ENCODE measurements around the gene RXFP3.
"Not testable (repeated sequence)": the region's sequence is repeated elsewhere in the genome, so short reads cannot be mapped to it uniquely, and the experiment has no call there.

Gene RXFP3, protein sequence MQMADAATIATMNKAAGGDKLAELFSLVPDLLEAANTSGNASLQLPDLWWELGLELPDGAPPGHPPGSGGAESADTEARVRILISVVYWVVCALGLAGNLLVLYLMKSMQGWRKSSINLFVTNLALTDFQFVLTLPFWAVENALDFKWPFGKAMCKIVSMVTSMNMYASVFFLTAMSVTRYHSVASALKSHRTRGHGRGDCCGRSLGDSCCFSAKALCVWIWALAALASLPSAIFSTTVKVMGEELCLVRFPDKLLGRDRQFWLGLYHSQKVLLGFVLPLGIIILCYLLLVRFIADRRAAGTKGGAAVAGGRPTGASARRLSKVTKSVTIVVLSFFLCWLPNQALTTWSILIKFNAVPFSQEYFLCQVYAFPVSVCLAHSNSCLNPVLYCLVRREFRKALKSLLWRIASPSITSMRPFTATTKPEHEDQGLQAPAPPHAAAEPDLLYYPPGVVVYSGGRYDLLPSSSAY

GRCh38 chr5:33936381-33937016 lies at the start of gene RXFP3:
RXFP3 (plus strand) TSS chr5:33936386; CDS start chr5:33936741, 355 bp downstream.
- peak; percentile 44 for DNase-seq

DNA sequence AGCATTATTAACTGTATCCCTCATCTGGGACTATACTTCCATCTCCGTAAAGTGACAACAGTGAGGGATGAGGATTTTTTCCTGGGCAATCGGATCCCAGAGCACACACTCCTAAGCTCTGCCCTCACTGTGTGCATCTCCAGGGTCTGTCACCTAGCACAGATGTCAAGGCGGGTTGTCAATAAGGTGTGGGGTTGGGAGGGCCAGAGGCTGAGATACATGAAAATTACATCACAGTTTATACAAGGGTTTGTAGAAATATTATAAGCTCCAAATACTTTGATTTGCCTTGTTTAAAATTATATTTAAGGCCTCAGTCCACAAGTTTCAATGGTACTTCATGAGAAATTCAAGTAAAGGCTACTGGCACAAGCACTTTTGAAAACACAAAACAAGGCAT lies 48.9 kb upstream of the RXFP3 start:
- DNase-seq = no peak

- no peak for DNase-seq
These were observed 47.6 kb upstream of the RXFP3 start for GRCh38 chr5:33888587-33888986.

GRCh38 chr5:33890131-33891032 lies 45.8 kb upstream of the RXFP3 start:
- no peak for DNase-seq

DNA sequence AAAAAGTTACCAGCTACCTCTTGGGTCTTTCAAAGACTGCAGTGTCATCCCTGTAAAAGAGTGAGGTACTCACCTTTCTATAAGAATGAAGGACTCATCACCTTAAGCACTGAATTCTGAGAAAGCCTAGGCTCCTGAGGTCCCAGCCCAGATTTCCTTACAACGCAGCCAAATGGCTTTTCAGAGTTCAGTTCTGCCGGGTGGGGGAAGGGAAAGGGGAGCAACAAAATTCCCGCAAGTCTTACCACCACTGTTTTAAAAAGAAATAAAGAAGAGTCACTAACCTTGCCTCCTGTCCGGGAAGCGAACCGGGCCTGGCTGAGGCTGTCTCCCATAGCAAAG lies 44.8 kb upstream of the RXFP3 start:
- no peak for DNase-seq

GRCh38 chr5:33891788-33892619 lies 44.2 kb upstream of the RXFP3 start, which contains the start of gene ADAMTS12:
ADAMTS12 (minus strand) TSS chr5:33891990; CDS start chr5:33891856, 134 bp downstream.
- DNase-seq = no peak

DNA sequence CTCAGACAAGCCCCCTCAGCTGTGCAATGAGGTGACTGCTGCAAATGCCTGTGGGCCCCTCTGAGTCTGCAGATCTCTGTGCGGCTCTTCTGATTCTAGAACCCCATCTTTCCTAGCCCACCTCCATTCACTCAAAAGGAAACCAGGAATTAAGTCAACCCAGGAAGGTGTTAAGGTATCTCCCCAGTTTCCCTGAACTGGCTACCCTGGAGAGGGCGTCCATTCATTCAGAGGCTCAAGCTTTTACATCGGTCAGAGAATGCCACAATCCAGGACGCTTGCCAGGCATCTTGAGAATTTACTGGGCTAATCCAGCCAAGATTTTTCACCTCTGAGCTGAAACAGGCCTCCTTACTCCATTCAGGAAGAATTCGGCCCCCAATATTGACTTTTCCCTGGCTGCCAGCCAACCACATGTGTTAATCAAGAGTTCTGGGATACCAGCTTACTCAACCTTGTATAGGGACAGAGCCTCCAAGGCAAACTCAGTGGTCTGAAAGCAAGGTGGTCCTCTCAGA lies 43.5 kb upstream of the RXFP3 start:
- DNase-seq = no peak

GRCh38 chr5:33894566-33894965 lies 41.6 kb upstream of the RXFP3 start:
- DNase-seq = no peak

DNA sequence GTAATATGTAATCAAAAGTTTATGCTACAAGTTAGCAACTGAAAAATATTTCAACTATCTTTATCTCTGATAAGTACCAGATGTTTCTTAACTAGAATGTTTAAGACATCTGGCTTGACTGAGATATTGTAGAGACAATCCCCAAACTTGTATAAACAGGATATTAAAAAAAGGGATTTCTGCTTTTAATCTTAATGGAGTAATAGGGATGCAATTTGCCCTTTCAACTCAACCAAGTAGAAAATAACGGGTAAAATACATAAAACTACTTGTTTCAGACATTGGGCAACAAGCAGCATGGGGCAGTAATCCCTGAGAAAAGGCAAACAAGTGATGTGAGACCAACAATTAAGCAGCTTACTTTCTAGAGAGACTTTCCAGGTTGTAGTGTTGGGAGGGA lies 35.0 kb upstream of the RXFP3 start:
- DNase-seq = no peak

DNA sequence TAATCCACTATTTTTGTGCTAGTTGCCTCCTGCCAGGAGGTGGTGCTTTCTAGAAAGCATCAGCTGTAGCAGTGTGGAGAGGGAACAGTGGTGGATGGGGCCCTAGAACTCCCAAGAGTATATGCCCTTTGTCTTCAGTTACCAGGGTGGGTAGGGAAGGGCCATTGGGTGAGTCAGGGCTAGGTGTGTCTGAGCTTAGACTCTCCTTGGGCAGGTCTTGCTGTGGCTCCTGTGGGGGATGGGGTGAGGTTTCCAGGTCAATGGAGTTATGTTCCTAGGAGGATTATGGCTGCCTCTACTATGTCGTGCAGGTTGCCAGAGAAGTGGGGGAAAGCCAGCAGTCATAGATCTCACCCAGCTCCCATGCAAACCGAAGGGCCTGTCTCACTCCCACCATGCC lies 33.1 kb upstream of the RXFP3 start:
- no peak for DNase-seq

DNA sequence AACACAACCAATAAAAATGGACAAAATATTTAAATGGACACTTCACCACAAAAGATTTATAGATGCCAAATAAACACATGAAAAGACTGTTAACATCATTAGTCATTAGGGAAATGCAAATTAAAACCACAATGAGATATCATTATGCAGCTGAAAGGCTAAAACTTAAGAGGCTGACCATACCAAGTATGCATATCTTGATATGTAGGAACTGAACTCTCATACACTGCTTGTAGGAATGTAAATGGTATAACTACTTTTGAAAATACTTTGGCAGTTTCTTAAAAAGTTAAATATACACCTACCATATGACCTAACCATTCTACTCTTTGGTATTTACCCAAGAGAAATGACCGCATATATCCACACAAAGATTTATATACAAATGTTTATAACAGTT lies 30.8 kb upstream of the RXFP3 start:
- no peak for DNase-seq

GRCh38 chr5:33906248-33906647 lies 29.9 kb upstream of the RXFP3 start:
- not testable (repeated sequence) for DNase-seq

GRCh38 chr5:33914844-33915243 lies 21.3 kb upstream of the RXFP3 start:
- not testable (repeated sequence) for DNase-seq

GRCh38 chr5:33921002-33921401 lies 15.2 kb upstream of the RXFP3 start:
- no peak for DNase-seq

DNA sequence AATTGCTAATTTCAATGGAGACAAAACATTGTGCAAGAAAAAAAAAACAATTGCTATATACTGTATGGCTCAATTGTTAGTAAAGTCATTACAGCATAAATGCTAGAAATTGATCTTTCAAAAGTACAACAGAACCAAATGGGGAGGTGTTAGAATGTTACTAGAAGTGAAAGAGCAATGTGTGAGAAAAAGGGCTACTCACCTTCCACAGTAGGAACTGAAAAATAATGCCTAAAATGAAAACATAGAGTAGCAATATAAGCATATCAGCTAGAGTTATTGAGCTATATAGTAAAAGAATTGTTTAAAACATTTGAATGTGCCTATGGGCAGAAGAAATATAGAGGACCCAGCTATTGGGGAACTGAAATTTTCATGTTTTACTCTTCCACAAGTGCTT lies 10.9 kb upstream of the RXFP3 start:
- DNase-seq = no peak

- no peak for DNase-seq
These were observed 8.5 kb upstream of the RXFP3 start for GRCh38 chr5:33927685-33928084.

GRCh38 chr5:33928283-33928682 lies 7.9 kb upstream of the RXFP3 start:
- no peak for DNase-seq

GRCh38 chr5:33929925-33930690 lies 6.1 kb upstream of the RXFP3 start:
- no peak for DNase-seq

DNA sequence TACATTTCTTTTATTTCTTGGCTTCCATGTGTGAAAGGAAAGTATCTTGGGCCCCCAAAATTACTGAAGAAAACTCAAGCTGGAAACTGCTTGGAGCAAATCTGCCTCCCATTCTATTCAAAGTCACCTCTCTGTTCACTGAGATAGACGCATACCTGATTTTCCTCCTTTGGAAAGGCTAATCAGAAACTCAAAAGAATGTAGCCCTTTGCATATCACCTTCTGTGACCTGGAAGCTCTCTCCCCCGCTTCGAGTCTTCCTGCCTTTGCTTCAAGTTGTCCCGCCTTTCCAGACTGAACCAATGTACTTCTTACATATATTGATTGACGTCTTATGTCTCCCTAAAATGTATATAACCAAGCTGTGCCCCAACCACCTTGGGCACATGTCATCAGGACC lies 5.0 kb upstream of the RXFP3 start:
- no peak for DNase-seq

DNA sequence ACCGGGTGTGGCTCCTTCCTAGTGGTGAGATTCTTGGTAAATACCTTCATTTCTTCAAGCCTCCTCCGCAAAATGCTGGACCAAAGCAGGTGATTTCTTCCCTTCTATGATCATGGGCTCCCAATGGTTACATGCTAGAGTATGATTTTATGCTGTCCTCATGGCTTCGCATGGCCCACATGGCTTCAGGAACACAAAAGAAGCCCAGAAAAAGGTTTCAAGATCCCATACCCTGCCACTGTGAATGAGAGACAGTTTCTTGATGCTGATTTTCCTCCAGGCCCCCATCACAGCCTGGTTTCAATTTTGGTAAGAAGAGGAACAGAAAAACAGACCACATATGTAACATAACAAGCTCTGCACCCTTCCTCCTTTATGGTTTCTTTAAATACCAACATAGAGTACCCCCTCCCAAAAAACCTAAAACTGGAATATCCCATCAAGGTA lies 2.4 kb upstream of the RXFP3 start:
- no peak for DNase-seq

DNA sequence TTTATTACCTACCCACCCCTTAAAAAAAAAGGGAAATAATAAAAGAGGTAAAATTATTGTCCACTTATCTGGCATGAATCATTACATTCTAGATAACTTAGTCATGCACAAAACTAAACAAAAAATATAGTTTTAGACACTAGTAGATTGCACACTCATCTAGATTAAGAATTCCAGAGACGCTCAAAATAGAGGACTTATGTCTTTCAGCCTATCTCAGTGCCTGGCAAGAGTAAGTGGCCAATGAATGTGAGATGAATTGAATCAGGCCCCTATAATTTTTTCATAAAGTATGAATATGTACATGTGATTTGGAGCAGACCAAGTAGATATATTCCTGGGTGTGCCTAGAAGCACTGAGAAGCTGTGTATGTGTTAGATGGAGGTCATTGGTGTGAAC lies 2.0 kb upstream of the RXFP3 start:
- DNase-seq = no peak

Measured in NCI-H774 (cell line).